Brain microvascular endothelial cell (primary cell): ENCODE measurements around the gene CNN1.

ENCODE experiments used
- DNase-seq: peaks from one replicate; pipeline ENCODE4 v3.0.0-alpha.2; 2020
- H3K27ac ChIP-seq: fragments of 250-450 bp; sonication (Bioruptor Pico); 2 replicates; pipeline ENCODE4 v1.5.1; 2020; ENCODE audit warnings: mild to moderate bottlenecking, moderate library complexity
- H3K27me3 ChIP-seq: fragments of 250-450 bp; sonication (Bioruptor Pico); replicated peaks from 2 replicates; pipeline ENCODE4 v1.5.1; 2020; ENCODE audit warnings: mild to moderate bottlenecking
- H3K36me3 ChIP-seq: fragments of 250-450 bp; sonication (Bioruptor Pico); replicated peaks from 2 replicates; pipeline ENCODE4 v1.5.1; 2020; ENCODE audit warnings: mild to moderate bottlenecking
- H3K4me3 ChIP-seq: 2 replicates; pipeline ENCODE4 v1.5.1; 2011; ENCODE audit warnings: low read depth, mild to moderate bottlenecking, control low read depth, low read length, moderate library complexity
- CTCF ChIP-seq: IDR thresholded peaks from 2 replicates; pipeline ENCODE4 v1.5.1; 2011; ENCODE audit warnings: low read depth, mild to moderate bottlenecking, moderate library complexity, low read length, control low read depth, inconsistent platforms; ENCODE audit errors: missing control alignments
- in situ Hi-C: cut with HindIII; loops from 2 replicates; pipeline ENCODE4 v1.10.0; 2017; ENCODE audit warnings: low sequenced_read_pairs, low pct_ligation_motif_present

The CNN1 gene

GRCh38 chr19:11538232-11539036 is at the start of gene CNN1:
TSS of gene CNN1 (plus strand) at chr19:11538851. CDS start at chr19:11538928, 77 bp downstream.
- in situ Hi-C loops = no loop called here
- DNase-seq = peak; percentile 81
- Histone ChIP-seq H3K27me3 (no peaks in the 10 kb centered on the region), H3K27ac (no peak within 1 kb of the TSS), H3K36me3 (no peaks in the 10 kb centered on the region), H3K4me3 (peak within 1 kb of the TSS; percentile 30)
- TF ChIP-seq CTCF = no peak

GRCh38 chr19:11489378-11489777 is 49.3 kb upstream of the CNN1 start:
- no peak for TF ChIP-seq CTCF
- H3K4me3 ChIP-seq = no peak overlapping the region
- peaks cover 4% of the 10 kb centered on the region for H3K36me3 ChIP-seq
- DNase-seq = no peak
- H3K27me3 ChIP-seq = no peaks in the 10 kb centered on the region
- H3K27ac ChIP-seq = no peak overlapping the region
- in situ Hi-C loops = no loop called here

GRCh38 chr19:11494634-11495285 is 43.9 kb upstream of the CNN1 start:
- H3K27ac ChIP-seq = no peak overlapping the region
- peaks cover 11% of the 10 kb centered on the region for H3K36me3 ChIP-seq
- in situ Hi-C loops = no loop called here
- DNase-seq = no peak
- H3K4me3 ChIP-seq = no peak overlapping the region
- H3K27me3 ChIP-seq = no peaks in the 10 kb centered on the region
- no peak for TF ChIP-seq CTCF

- in situ Hi-C loops = no loop called here
- no peak overlapping the region for H3K27ac ChIP-seq
- no peaks in the 10 kb centered on the region for H3K27me3 ChIP-seq
- TF ChIP-seq CTCF = no peak
- H3K4me3 ChIP-seq = no peak overlapping the region
- H3K36me3 ChIP-seq = peaks cover 11% of the 10 kb centered on the region
- DNase-seq = no peak
Observed at GRCh38 chr19:11495481-11495880, 43.2 kb upstream of the CNN1 start.

GRCh38 chr19:11495885-11496284 is 42.8 kb upstream of the CNN1 start:
- in situ Hi-C loops = no loop called here
- DNase-seq = no peak
- no peak for TF ChIP-seq CTCF
- Histone ChIP-seq H3K36me3 (peaks cover 11% of the 10 kb centered on the region), H3K27me3 (no peaks in the 10 kb centered on the region), H3K27ac (no peak overlapping the region), H3K4me3 (no peak overlapping the region)
